GM19328 (cell line): ENCODE data around the gene SRPK3.
"Not testable (repeated sequence)": the region's sequence is repeated elsewhere in the genome, so short reads cannot be mapped to it uniquely, and the experiment has no call there.

ENCODE experiments used
- ATAC-seq: cut with Tn5 transposase; IDR thresholded peaks from one replicate; pipeline ENCODE4 v1.9.1; 2021; ENCODE audit warnings: mild to moderate bottlenecking, moderate library complexity; ENCODE audit not compliant: unreplicated experiment

SRPK3 gene

DNA sequence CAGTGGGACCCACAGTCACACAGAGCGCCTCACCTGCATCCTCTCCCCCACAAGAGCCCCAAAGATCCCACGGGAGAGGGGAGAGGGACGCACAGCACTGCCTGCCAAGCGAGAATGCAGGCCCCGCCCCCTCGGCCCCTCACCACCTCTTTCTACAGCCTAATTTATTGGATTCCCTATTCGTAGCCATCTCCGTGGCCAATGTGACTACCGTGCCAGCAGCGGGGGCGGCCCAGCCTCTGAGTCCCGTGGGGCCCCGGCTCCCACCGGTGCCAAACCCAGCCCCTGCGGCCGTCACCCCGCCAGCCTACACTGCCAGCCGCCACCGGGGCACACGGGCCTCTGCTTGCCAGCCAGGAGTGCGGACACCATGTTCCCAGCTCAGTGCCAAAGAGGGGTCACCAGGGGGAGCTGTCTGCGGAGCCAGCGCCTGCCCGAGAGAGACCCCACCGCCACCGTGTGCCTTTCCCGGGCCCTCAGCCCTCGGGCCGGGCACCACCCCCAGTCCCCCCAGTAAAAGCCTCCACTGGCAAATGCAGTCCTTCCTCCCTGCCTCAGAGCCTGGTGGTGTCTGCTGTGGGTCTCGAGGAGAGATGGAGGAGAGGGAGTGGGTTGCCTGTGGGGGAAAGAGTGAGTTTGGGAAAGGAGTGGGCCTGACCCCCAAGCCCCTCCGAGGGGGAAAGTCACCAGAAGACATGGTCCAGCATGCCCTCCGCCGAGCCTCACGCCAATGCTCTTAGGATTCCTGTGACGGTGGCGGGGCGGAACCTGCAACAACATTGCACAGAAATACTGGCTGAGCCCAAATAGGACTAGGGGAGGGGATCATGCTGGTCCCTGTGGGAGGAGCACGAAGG, 36.4 kb upstream of the SRPK3 start:
- no peak for ATAC-seq

DNA sequence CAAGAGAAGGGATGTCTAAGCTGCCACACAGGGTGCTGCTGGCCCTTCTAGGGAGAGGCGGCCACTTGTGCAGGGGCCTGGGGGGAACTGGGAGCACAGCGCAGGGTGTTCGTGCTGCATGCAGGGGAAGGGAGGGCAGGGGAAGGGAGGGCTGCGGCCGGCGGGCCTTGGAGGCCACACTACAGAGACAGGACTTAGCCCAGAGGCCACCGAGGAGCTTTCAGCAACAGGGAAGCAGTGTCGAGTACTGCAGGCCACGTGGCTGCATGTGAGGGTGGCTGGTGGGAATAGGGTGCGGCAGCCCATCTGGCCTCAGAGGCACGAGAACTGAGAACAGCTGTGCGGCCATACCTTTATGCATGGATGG, 35.8 kb upstream of the SRPK3 start:
- ATAC-seq: not testable (repeated sequence)

DNA sequence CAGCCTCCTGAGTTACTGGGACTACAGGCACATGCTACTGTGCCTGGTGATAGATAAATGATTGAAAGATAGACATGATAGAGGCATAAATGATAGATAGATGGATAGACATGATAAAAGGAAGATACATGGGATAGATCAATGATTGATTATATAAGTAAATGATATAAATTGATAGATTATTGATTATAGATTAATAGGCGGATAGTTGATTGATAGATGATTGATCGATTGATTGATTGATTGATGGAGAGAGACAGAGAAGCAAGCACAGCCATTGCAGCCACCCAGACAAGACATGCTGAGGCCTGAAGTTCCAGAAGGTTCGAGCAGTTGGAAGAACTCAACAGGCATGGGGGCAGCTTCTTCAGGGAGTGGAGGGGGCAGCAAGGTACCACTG, 34.5 kb upstream of the SRPK3 start:
- ATAC-seq: no peak

DNA sequence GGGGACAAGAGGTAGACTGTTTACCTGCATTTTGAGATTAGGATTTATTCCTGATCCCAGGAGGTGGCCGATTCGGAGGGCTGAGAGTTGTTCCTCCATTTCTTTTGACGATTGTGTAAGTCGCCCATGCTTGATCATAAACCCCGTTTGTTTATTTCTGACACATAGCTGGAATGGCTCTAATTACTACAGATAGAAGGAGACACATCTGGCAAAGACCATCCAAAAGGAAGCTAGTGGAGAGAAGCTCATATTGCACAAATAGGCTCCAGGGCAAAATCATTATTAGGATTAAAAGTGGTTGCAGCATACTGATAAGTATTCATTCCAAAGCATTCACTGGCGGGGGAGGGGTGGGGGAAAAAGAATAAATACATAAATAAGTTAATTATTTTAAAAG, 33.9 kb upstream of the SRPK3 start:
- ATAC-seq: not testable (repeated sequence)

DNA sequence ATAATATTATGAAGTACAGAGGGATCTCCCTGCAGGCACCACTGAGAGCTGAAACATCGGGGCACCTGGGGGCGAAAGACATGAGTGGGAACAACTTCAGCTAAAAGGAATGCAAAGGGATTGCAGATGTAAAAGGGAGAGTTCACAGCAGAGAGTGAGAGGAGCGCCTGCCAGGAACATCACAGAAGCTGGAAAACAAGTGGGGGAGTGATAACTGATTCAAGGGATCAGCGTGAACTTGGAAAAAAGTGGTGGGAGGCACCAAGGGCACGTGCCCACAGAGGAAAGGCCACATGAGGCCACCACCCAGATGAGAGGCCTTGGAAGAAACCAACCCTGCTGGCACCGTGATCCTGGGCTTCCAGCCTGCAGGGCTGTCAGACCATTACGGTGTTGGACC, 31.8 kb upstream of the SRPK3 start:
- not testable (repeated sequence) for ATAC-seq

DNA sequence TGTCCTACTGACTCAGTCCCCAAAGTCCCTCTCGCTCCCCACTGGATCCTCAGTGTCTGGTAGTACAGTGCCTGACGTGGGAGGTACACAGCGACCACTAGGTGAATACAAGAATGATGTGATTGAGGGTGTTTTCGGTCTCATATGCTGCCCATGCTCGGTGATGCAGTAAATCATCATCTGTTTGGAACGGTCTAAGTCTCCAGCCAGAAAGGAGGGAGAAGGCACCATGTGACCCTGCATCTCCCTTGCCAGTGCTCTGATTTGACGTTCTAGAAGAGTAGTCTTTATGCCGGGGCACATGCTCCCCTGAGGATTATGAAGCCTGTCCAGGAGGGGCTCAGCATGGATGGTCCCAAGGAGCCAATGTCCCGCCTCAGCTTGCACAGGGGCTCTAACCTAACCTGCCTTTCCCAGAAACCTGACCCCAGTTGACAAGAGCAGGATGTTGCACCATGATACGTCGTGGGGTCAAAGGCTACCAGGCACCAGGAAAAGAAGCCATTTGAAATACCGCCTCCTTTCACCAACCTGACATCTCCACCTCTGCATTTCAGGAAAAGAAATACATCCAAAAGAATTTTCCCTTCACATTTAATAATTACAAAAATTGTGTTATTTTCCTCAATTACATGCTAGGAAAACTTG, 30.6 kb upstream of the SRPK3 start:
- ATAC-seq: no peak

DNA sequence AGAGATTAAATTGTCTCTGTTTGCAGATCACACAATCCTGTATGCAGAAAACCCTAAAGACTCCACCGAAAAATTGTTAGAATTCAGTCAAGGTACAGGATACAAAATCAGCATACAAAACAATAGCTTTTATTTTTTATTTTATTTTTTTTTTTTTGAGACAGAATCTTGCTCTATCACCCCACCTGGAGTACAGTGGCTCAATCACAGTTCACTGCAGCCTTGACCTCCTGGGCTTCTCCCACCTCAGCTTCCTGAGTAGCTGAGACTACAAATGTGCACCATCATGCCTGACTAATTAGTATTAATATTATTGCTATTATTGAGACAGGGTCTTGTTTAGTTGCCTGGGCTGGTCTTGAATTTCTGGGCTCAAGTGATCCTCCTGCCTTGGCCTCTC, 25.7 kb upstream of the SRPK3 start:
- no peak for ATAC-seq

DNA sequence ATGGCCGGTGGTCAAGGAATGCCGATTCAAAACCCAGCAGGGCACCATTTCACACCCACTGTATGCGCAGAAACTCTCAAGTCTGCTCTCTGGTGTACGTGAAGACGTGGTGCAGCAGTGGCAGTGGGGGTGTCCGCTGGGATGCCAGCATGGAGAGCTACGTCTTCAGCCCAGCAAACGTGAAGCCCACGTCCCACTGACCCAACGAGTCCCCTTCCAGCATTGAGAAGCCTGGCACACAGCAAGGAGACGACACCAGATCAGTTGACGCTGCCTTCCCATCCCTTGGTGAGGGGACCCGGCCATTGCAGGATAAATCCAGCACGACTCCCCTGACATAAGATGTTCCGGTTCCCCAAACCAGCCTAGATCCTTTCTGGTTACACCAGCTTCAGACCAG, 19.0 kb upstream of the SRPK3 start:
- no peak for ATAC-seq

DNA sequence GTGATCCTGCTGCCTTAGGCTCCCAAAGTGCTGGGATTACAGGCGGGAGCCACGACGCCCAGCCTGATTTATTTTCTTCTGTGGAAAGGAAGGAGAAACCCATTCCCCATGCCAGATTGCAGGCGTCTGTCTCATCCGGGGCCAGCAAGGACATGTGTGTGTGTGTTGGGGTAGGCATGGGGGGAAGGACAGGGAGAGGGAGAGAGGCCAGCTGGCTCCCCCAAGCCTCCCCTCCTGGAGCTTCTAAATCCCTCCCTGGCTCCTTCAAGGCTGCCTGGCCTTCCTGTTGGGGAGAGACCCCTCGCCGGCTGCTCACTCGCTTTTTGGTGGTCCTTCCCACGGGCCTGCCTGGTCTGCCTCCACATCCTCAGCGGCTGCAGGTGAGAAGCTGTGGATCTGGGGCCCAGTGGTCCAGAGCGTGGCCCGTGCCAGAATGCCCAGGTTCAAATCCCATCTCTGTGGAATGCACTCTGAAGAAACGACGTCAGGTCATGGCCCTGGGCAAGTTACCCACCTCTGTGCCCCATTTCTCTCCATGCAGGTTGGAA, 18.1 kb upstream of the SRPK3 start:
- no peak for ATAC-seq

DNA sequence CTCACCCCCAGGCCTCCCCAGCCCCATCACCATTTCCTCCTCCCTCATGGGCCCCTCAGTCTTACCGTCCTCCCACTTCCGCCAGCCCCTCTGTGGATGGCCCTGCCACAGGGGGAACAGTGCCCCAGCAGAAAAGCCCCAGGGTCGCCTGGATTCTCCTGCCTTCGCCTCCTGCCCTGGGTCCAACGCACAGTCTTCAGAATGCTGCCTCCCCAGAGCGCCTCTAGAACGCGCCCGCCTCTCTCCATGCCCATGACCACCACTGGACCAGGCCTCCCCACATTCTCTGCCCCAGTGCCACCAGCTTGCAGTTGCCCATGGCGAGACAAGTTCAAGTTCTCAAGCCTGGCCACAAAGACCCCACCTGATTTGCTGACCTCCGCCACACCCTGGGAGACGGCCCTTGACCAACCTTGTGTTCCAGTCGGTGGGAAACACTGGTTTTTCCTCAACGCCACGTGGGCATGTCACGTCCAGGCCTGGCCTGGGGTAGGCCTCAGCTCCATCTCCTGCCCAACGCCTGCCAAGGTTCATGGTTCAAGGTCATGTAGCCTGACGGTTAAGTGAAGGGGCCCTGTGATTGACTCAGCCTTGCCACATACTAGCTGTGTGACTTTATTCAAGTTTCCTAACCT, 17.4 kb upstream of the SRPK3 start:
- ATAC-seq: no peak

DNA sequence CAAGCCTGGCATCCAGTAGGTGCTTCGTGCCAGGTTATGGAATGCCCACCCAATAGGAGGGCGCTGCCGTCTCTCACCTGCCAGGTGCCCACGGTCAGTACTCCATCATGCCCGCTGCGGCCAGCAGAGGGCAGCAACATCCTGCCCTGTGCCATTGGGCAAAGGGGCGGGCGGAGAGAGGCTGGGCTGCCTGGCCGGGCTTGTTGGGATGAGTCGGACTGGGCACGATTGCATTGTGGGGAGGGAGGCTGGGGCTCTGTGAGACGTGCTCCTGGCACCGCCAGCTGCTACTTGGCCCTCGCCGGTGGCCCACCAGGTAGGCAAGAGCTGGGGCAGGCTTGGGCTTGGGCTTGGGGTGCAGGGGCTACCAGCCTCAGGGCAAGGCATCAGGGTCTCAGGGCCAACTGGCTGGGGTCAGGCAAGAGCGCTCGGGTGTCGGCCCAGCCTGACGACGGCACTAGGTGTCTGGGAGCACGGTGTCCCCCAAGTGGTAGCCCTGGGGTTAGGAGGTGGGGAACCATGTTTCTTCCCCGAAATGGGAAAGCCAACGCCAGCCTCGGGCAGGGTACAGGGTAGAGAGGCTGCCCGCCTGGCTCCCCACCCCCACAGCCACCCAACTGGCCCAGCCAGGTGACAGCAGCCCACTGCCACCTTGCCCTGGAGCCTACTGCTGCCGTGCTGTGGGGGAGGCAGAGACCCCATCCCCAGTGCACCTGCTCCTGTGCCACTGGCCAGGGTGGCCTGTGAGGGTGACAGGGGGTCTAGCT, 16.7 kb upstream of the SRPK3 start, which contains the start of gene PLXNB3:
Gene PLXNB3 (plus strand): TSS at position 261 of the 767 bp plus-strand sequence. CDS start 1,287 bp downstream, outside the sequence.
- ATAC-seq: no peak

DNA sequence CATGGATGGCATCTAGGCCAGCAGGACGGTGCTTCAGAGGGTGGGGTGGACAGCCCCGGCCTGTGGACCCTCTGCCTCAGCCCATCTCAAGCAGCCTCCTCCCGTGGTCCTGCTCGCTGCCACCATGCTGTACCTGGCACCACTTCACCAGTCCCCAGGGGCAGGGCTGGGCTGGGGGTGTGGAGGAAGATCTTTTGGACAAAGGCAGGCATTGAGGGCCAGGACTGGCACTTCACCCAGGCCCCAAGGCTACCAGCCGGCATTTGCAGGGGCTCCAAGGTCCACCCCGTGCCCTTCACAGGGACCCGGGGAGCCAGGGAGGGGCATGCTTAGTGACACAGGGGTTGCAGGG, 16.1 kb upstream of the SRPK3 start:
- ATAC-seq: no peak

DNA sequence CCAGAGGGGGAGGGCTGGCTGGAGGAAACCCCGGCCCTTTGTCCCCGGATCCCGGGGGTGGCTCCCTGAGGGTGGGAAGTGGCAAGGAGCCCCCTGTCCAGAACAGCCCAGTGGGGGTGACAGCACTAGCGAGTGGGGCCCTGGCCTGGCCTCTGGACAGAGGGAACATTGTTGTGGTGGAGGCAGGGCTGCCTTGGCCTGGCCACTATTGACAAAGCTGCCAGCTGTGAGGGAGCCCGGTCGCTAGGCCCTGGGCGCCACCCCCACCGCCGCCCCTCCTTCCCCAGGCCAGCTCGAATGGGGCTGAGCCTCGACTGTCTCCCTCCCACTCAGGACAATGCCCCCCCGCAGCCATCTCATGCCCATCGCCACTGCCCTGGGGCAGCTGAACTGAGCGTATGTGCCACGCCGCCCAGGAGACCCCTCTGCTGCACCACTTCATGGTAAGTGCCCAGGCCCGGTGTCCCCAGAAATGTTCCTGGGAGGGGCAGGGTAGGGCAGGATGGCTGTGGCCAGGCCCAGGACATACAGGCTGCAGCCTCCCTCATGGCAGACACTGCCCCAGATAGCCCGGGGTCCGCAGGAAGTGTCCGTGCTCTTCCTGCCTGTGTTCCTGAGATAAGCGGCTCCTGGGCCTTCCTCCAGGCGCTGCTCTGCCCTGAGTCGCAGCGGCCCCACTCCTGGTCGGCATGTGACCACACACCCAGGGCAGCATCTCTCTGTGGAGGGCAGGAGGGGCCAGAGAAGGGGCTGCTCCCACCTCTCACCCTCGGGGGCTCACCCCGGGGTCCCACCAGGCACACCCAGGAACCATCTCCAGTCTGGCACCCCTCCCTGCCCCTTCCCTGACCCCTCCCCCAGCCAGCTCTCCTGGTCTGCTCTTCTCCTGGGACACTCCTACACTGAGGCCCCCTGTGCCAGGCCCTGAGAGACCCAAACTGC, 15.4 kb upstream of the SRPK3 start:
- no peak for ATAC-seq

DNA sequence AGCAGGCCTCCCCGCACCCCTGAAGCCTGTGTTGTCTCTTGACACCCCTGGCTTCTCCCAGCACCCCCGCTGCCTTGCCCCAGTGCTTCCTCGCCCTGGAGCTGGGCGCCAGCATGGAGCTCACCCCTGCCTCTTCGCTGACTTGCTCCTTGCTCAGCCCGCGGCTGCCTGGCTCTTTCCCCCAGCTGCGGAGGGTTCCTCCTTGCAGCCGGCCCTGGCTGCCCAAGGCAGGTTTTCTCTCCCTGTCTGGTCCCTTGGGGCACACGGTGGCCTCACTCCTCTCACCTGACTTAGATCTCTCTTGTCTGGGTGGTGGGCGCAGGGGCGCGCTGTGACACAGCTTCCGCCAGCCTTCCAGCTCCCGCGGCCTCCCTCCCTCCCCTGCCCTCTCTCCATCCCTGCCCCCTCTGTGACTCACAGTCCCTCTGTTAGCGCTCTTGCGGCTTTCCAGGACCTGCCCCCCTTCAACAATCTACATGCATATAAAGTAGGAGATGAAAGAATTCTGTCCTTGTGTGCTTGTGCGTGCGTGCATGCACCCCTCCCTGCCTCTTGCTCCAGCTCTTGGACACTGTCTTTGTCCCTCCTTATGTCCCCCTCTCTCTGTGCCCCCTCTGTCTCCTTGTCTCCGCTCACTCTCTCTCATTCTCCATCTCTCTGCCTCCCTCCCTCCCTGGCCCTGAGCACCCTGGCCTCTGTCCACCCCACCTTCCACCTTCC, 14.6 kb upstream of the SRPK3 start:
- no peak for ATAC-seq

DNA sequence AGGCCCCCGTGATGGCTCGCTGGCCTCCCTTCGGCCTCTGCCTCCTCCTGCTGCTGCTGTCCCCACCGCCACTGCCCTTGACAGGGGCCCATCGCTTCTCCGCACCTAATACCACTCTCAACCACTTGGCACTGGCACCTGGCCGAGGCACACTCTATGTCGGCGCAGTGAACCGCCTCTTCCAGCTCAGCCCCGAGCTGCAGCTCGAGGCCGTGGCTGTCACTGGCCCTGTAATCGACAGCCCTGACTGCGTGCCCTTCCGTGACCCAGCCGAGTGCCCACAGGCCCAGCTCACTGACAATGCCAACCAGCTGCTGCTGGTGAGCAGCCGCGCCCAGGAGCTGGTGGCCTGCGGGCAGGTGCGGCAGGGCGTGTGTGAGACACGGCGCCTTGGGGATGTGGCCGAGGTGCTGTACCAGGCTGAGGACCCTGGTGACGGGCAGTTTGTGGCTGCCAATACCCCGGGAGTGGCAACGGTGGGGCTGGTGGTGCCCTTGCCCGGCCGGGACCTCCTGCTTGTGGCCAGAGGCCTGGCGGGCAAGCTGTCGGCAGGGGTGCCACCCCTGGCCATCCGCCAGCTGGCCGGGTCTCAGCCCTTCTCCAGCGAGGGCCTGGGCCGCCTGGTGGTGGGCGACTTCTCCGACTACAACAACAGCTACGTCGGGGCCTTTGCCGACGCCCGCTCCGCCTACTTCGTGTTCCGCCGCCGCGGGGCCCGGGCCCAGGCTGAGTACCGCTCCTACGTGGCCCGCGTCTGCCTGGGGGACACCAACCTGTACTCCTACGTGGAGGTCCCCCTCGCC, 13.8 kb upstream of the SRPK3 start:
- ATAC-seq: no peak

DNA sequence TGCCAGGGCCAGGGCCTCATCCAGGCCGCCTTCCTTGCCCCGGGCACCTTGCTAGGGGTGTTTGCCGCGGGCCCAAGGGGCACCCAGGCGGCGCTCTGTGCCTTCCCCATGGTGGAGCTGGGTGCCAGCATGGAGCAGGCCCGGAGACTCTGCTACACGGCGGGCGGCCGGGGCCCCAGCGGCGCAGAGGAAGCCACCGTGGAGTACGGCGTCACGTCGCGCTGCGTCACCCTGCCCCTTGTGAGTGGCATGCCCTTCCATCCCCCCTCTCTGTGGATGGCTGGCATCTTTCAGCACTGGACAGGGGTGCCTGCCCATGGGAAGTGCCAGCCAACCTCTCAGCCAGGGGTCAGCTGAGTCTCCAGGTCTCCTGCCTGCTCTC, 13.2 kb upstream of the SRPK3 start:
- ATAC-seq: no peak

DNA sequence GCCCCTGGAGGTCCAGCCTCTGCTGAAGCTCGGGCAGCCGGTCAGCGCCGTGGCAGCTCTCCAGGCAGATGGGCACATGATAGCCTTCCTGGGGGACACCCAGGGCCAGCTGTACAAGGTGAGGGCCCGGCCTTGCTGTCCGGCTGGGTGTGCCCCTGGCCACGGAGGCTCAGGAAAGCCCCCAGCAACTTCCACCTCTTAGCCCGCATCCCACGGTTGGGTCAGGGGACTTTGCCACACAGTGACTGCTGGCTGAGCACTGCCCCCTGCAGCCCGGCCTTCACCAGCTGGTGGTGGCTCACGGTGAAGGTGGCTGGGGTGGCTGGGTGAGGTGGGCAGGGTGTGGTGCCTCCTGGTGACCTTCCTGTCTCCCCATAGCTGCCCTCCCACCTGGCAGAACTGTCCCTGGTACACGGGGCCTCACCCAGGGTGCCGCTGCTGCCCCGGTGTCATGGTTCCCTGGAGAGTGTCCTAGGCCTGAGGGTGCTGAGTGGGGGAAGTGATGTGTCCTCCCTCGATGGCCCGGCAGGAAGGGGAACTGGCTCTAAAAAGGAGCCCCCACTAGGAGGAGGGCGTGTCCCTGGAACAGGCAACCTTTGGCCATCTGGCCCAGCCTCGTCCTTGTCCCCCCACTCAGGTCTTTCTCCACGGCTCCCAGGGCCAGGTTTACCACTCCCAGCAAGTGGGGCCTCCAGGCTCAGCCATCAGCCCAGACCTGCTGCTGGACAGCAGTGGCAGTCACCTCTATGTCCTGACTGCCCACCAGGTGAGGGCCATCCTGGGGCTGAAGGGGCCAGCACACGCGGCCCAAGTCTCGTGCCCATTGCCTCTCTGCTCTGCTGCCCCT, 12.3 kb upstream of the SRPK3 start:
- ATAC-seq: no peak
